HEK293 (cell line): ENCODE results near the gene WWOX.

Source experiments
- CTCF ChIP-seq: fragments of 450-650 bp; formaldehyde crosslinking; IDR thresholded peaks from 2 replicates; pipeline ENCODE4 v1.5.1; 2016; ENCODE audit warnings: missing biosample characterization, missing genetic modification characterization
- ZFHX2 ChIP-seq: fragments of 450-650 bp; formaldehyde crosslinking; conservative IDR thresholded peaks from 2 replicates; pipeline ENCODE4 v1.5.1; 2016; ENCODE audit warnings: missing biosample characterization, missing genetic modification characterization
- ZNF274 ChIP-seq, 2 experiments: fragments of 200-500 bp in 1 of 2; fragments of 450-650 bp in 1 of 2; sonication (Bioruptor generic) in 1 of 2; formaldehyde crosslinking in 1 of 2; IDR thresholded peaks; 2 replicates each; pipeline versions ENCODE4 v1.5.1 to v1.6.1; 2014 to 2016; ENCODE audit warnings: borderline replicate concordance in 1 of 2, inconsistent platforms in 1 of 2, low read length in 1 of 2, missing biosample characterization in 1 of 2, missing genetic modification characterization in 1 of 2
- ZNF560 ChIP-seq: fragments of 450-650 bp; formaldehyde crosslinking; IDR thresholded peaks from 2 replicates; pipeline ENCODE4 v1.5.1; 2017; ENCODE audit warnings: missing biosample characterization, missing genetic modification characterization, borderline replicate concordance
- ZNF600 ChIP-seq: fragments of 450-650 bp; formaldehyde crosslinking; IDR thresholded peaks from 2 replicates; pipeline ENCODE4 v1.5.1; 2016; ENCODE audit warnings: missing biosample characterization, missing genetic modification characterization
- ZSCAN23 ChIP-seq: fragments of 450-650 bp; formaldehyde crosslinking; IDR thresholded peaks from 2 replicates; pipeline ENCODE4 v1.5.1; 2016; ENCODE audit warnings: missing biosample characterization, missing genetic modification characterization
- TF ChIP-seq, protein P1 (sequence below): fragments of 450-650 bp; formaldehyde crosslinking; IDR thresholded peaks from 2 replicates; pipeline ENCODE4 v1.5.1; 2016; ENCODE audit warnings: missing biosample characterization, missing genetic modification characterization
- TF ChIP-seq, protein P2 (sequence below): fragments of 450-650 bp; formaldehyde crosslinking; IDR thresholded peaks from 2 replicates; pipeline ENCODE4 v1.5.1; 2016; ENCODE audit warnings: missing biosample characterization, missing genetic modification characterization

GRCh38 chr16:78639775-78640174 lies 540.3 kb downstream of the WWOX start:
- TF ChIP-seq ZNF274 (IDR thresholded peaks at IDR 0.05; ENCODE audit: low read length) (no peak), ZNF274 (tag by site-specific recombination; IDR thresholded peaks at IDR 0.05; ENCODE audit: borderline replicate concordance) (no peak), ZNF600 (tag by site-specific recombination) (no peak), ZFHX2 (peak; percentile 24; the same call in 1 of the 2 replicates), CTCF (no peak), ZSCAN23 (tag by site-specific recombination) (no peak), ZNF560 (tag by site-specific recombination) (no peak)
- TF ChIP-seq, protein P1, sequence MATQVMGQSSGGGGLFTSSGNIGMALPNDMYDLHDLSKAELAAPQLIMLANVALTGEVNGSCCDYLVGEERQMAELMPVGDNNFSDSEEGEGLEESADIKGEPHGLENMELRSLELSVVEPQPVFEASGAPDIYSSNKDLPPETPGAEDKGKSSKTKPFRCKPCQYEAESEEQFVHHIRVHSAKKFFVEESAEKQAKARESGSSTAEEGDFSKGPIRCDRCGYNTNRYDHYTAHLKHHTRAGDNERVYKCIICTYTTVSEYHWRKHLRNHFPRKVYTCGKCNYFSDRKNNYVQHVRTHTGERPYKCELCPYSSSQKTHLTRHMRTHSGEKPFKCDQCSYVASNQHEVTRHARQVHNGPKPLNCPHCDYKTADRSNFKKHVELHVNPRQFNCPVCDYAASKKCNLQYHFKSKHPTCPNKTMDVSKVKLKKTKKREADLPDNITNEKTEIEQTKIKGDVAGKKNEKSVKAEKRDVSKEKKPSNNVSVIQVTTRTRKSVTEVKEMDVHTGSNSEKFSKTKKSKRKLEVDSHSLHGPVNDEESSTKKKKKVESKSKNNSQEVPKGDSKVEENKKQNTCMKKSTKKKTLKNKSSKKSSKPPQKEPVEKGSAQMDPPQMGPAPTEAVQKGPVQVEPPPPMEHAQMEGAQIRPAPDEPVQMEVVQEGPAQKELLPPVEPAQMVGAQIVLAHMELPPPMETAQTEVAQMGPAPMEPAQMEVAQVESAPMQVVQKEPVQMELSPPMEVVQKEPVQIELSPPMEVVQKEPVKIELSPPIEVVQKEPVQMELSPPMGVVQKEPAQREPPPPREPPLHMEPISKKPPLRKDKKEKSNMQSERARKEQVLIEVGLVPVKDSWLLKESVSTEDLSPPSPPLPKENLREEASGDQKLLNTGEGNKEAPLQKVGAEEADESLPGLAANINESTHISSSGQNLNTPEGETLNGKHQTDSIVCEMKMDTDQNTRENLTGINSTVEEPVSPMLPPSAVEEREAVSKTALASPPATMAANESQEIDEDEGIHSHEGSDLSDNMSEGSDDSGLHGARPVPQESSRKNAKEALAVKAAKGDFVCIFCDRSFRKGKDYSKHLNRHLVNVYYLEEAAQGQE (tag by site-specific recombination), result no peak
- TF ChIP-seq, protein P2, sequence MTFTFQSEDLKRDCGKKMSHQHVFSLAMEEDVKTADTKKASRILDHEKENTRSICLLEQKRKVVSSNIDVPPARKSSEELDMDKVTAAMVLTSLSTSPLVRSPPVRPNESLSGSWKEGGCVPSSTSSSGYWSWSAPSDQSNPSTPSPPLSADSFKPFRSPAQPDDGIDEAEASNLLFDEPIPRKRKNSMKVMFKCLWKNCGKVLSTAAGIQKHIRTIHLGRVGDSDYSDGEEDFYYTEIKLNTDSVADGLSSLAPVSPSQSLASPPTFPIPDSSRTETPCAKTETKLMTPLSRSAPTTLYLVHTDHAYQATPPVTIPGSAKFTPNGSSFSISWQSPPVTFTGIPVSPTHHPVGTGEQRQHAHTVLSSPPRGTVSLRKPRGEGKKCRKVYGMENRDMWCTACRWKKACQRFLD (tag by site-specific recombination), result no peak
